K562 (cell line): ENCODE results near the gene TRIP6. TPM values are rescaled to one million over a fixed set of nuclear protein-coding genes. Genes with fewer than 3 reads are reported as not detected.

ENCODE experiments used
- EZH2 ChIP-seq: IDR thresholded peaks from 2 replicates; pipeline ENCODE4 v1.6.1; 2012; ENCODE audit warnings: low read depth, mild to moderate bottlenecking, inconsistent platforms, low read length, borderline replicate concordance
- LCOR ChIP-seq: sonication (generic); formaldehyde crosslinking; IDR thresholded peaks from 2 replicates; pipeline ENCODE4 v1.8.0; 2022; ENCODE audit warnings: mild to moderate bottlenecking, missing genetic modification reagents
- MAFG ChIP-seq: fragments of 450-650 bp; conservative IDR thresholded peaks from 2 replicates; pipeline ENCODE4 v1.6.1; 2016; ENCODE audit warnings: missing genetic modification characterization, missing compliant biosample characterization
- MYBL2 ChIP-seq, 2 experiments: fragments of 450-650 bp in 1 of 2; sonication (generic) in 1 of 2; formaldehyde crosslinking in 1 of 2; IDR thresholded peaks; 2 replicates each; pipeline versions ENCODE4 v1.6.1 to v1.8.1; 2017 to 2022; ENCODE audit warnings: borderline replicate concordance in 1 of 2, inconsistent platforms in 1 of 2, low read depth in 1 of 2, mild to moderate bottlenecking in 1 of 2, missing genetic modification reagents in 1 of 2, moderate library complexity in 1 of 2
- NFATC3 ChIP-seq: fragments of 450-650 bp; IDR thresholded peaks from 2 replicates; pipeline ENCODE4 v1.6.1; 2017; ENCODE audit warnings: mild to moderate bottlenecking
- PHF20 ChIP-seq: fragments of 450-650 bp; IDR thresholded peaks from 2 replicates; pipeline ENCODE4 v1.6.1; 2018; ENCODE audit not compliant: partially characterized antibody
- POLR2AphosphoS5 ChIP-seq: IDR thresholded peaks from 2 replicates; pipeline ENCODE4 v1.6.1; 2011; ENCODE audit warnings: mild to moderate bottlenecking, low read depth, low read length, moderate library complexity; ENCODE audit not compliant: control insufficient read depth, insufficient read depth
- POLR2G ChIP-seq: fragments of 200-400 bp; formaldehyde crosslinking; IDR thresholded peaks from 2 replicates; pipeline ENCODE4 v1.6.1; 2017; ENCODE audit warnings: low read depth, mild to moderate bottlenecking, antibody characterized with exemption, low read length, moderate library complexity
- SETDB1 ChIP-seq: IDR thresholded peaks from one replicate; pipeline ENCODE4 v1.6.1; 2012; ENCODE audit warnings: low read length, control low read depth, inconsistent platforms
- SRSF1 ChIP-seq: fragments of 200-400 bp; formaldehyde crosslinking; IDR thresholded peaks from 2 replicates; pipeline ENCODE4 v1.6.1; 2017; ENCODE audit warnings: mild to moderate bottlenecking, low read depth, low read length, moderate library complexity
- TSC22D4 ChIP-seq: fragments of 450-650 bp; IDR thresholded peaks from 2 replicates; pipeline ENCODE4 v1.6.1; 2016; ENCODE audit warnings: missing genetic modification characterization, missing biosample characterization, control low read depth
- U2AF1 ChIP-seq: fragments of 200-400 bp; formaldehyde crosslinking; optimal IDR thresholded peaks from 2 replicates; pipeline ENCODE3; 2017; ENCODE audit warnings: mild to moderate bottlenecking, low read depth, low read length, moderate library complexity
- ZBTB7A ChIP-seq: IDR thresholded peaks from 2 replicates; pipeline ENCODE4 v1.6.1; 2011; ENCODE audit warnings: low read depth, mild to moderate bottlenecking, low read length, moderate library complexity, borderline replicate concordance; ENCODE audit not compliant: control insufficient read depth
- ZNF146 ChIP-seq: IDR thresholded peaks from one replicate; pipeline ENCODE4 v1.6.1; 2018; ENCODE audit warnings: missing compliant biosample characterization; ENCODE audit not compliant: unreplicated experiment
- ZNF263 ChIP-seq: sonication (generic); formaldehyde crosslinking; IDR thresholded peaks from 2 replicates; pipeline ENCODE4 v1.8.0; 2022; ENCODE audit warnings: mild to moderate bottlenecking, missing genetic modification reagents, borderline replicate concordance
- ZNF785 ChIP-seq: fragments of 250-450 bp; sonication (Bioruptor Pico); IDR thresholded peaks from 2 replicates; pipeline ENCODE4 v1.4.0; 2020; ENCODE audit warnings: mild to moderate bottlenecking
- polyA plus RNA-seq, 8 experiments: library from polyadenylated mRNA; depleted of rRNA in 4 of 8; stranded (reverse) in 5 of 8; unstranded in 3 of 8; fragments of >200 nt; fragmentation: Nextera tagmentation in 2 of 8; fragmentation: Illumina TruSeq in 1 of 8; extraction: Ambion mirVana in 2 of 8; extraction: Trizol in 1 of 8; gene quantifications; 2 replicates each; pipeline versions ENCODE4 v1.2.1 to v1.2.3, GENCODE V29; 2011 to 2014; ENCODE audit warnings: inconsistent platforms in 1 of 8, missing spikeins in 1 of 8
- total RNA-seq, 7 experiments: library from RNA; depleted of rRNA in 6 of 7; stranded (reverse); fragments of >200 nt in 6 of 7; fragmentation: Illumina TruSeq in 2 of 7; extraction: Trizol in 2 of 7; gene quantifications; 2 replicates each; pipeline versions ENCODE4 v1.2.1 to v1.2.3, GENCODE V29; 2011 to 2021; ENCODE audit warnings: low replicate concordance in 1 of 7
- TF ChIP-seq, protein P1 (sequence below): fragments of 250-450 bp; sonication (Bioruptor Pico); IDR thresholded peaks from 2 replicates; pipeline ENCODE4 v1.4.0; 2020
- TF ChIP-seq, protein P2 (sequence below): fragments of 450-650 bp; formaldehyde crosslinking; IDR thresholded peaks from 2 replicates; pipeline ENCODE4 v1.4.0; 2022; ENCODE audit warnings: missing genetic modification characterization
- TF ChIP-seq, protein P3 (sequence below): fragments of 250-450 bp; sonication (Bioruptor Pico); IDR thresholded peaks from 2 replicates; pipeline ENCODE4 v1.5.0; 2020; ENCODE audit warnings: mild to moderate bottlenecking, borderline replicate concordance

The TRIP6 gene
- total and polyA plus RNA-seq, 9 of the 15 experiments (the other 6 are each of a cell fraction or from before 2014, with no cell fraction given): 5.9 to 141 (median 54.0) TPM

DNA sequence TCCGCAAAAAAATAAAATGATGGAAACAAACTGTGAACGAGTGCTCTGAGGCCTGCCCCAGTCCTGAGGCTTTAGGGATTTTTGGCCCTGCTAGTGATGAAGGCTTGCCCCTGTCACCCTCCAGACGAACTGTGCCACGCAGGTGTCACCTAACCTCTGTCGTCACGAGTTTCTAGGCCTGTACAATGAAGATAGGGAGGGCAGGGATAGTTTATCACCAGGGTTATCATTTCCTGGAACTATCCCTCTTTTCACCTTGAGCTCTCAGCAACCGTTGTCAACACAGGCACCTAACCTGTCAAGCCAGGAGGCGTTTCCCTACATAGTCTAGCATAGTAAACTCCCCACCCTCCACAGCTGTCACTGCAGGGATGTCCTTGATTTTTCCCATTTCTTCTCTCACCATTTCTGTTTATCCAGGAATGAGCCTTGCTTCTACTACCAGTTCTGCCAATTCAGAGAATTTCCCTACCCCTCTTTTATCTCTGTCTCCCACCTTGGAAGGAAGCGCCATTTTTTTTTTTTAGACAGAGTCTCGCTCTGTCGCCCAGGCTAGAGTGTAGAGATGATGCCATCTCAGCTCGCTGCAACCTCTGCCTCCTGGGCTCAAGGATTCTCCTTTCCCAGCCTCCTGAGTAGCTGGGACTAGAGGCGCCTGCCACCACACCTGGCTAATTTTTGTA lies 30.7 kb downstream of the TRIP6 start (continued):
- TF ChIP-seq SETDB1 (no peak), TSC22D4 (no peak), EZH2 (no peak), ZBTB7A (no peak), SRSF1 (no peak), POLR2G (no peak), MAFG (tag) (no peak), NFATC3 (no peak), LCOR (CRISPR knock-in tag) (no peak), POLR2AphosphoS5 (peak; percentile 67; the same call in 1 of the 2 replicates), ZNF263 (0 out of 2 replicates have a peak, but pooled peaks have one; percentile 12), U2AF1 (no peak), PHF20 (no peak), MYBL2 (IDR thresholded peaks at IDR 0.05; ENCODE audit: low read depth) (no peak), MYBL2 (CRISPR knock-in tag; IDR thresholded peaks at IDR 0.05; ENCODE audit: borderline replicate concordance) (no peak), ZNF146 (CRISPR knock-in tag) (no peak), ZNF785 (CRISPR knock-in tag) (no peak)
- TF ChIP-seq, protein P1, sequence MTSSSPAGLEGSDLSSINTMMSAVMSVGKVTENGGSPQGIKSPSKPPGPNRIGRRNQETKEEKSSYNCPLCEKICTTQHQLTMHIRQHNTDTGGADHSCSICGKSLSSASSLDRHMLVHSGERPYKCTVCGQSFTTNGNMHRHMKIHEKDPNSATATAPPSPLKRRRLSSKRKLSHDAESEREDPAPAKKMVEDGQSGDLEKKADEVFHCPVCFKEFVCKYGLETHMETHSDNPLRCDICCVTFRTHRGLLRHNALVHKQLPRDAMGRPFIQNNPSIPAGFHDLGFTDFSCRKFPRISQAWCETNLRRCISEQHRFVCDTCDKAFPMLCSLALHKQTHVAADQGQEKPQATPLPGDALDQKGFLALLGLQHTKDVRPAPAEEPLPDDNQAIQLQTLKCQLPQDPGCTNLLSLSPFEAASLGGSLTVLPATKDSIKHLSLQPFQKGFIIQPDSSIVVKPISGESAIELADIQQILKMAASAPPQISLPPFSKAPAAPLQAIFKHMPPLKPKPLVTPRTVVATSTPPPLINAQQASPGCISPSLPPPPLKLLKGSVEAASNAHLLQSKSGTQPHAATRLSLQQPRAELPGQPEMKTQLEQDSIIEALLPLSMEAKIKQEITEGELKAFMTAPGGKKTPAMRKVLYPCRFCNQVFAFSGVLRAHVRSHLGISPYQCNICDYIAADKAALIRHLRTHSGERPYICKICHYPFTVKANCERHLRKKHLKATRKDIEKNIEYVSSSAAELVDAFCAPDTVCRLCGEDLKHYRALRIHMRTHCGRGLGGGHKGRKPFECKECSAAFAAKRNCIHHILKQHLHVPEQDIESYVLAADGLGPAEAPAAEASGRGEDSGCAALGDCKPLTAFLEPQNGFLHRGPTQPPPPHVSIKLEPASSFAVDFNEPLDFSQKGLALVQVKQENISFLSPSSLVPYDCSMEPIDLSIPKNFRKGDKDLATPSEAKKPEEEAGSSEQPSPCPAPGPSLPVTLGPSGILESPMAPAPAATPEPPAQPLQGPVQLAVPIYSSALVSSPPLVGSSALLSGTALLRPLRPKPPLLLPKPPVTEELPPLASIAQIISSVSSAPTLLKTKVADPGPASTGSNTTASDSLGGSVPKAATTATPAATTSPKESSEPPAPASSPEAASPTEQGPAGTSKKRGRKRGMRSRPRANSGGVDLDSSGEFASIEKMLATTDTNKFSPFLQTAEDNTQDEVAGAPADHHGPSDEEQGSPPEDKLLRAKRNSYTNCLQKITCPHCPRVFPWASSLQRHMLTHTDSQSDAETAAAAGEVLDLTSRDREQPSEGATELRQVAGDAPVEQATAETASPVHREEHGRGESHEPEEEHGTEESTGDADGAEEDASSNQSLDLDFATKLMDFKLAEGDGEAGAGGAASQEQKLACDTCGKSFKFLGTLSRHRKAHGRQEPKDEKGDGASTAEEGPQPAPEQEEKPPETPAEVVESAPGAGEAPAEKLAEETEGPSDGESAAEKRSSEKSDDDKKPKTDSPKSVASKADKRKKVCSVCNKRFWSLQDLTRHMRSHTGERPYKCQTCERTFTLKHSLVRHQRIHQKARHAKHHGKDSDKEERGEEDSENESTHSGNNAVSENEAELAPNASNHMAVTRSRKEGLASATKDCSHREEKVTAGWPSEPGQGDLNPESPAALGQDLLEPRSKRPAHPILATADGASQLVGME (CRISPR knock-in tag): no peak
- TF ChIP-seq, protein P2, sequence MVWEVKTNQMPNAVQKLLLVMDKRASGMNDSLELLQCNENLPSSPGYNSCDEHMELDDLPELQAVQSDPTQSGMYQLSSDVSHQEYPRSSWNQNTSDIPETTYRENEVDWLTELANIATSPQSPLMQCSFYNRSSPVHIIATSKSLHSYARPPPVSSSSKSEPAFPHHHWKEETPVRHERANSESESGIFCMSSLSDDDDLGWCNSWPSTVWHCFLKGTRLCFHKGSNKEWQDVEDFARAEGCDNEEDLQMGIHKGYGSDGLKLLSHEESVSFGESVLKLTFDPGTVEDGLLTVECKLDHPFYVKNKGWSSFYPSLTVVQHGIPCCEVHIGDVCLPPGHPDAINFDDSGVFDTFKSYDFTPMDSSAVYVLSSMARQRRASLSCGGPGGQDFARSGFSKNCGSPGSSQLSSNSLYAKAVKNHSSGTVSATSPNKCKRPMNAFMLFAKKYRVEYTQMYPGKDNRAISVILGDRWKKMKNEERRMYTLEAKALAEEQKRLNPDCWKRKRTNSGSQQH: no peak
- TF ChIP-seq, protein P3, sequence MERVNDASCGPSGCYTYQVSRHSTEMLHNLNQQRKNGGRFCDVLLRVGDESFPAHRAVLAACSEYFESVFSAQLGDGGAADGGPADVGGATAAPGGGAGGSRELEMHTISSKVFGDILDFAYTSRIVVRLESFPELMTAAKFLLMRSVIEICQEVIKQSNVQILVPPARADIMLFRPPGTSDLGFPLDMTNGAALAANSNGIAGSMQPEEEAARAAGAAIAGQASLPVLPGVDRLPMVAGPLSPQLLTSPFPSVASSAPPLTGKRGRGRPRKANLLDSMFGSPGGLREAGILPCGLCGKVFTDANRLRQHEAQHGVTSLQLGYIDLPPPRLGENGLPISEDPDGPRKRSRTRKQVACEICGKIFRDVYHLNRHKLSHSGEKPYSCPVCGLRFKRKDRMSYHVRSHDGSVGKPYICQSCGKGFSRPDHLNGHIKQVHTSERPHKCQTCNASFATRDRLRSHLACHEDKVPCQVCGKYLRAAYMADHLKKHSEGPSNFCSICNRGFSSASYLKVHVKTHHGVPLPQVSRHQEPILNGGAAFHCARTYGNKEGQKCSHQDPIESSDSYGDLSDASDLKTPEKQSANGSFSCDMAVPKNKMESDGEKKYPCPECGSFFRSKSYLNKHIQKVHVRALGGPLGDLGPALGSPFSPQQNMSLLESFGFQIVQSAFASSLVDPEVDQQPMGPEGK (CRISPR knock-in tag): no peak
